Omental fat pad (tissue), 4 donors: ENCODE measurements around the gene TNPO3. TPM values are rescaled to one million over a fixed set of nuclear protein-coding genes. Genes with fewer than 3 reads are reported as not detected.

Source experiments
- ATAC-seq: fragments of 150-250 bp; one replicate; pipeline ENCODE4 v1.9.1; 2016; ENCODE audit warnings: mild to moderate bottlenecking, moderate library complexity; ENCODE audit not compliant: low FRiP score
- DNase-seq: peaks from one replicate; pipeline ENCODE4 v3.0.0-alpha.2; 2019; ENCODE audit warnings: low spot score
- total RNA-seq, 4 donors: library from RNA; depleted of rRNA; stranded (reverse); fragments of >200 nt; gene quantifications; one replicate each; pipeline ENCODE4 v1.1.0, GENCODE V29; 2016
- TF ChIP-seq, protein P1 (sequence below), 3 donors: fragments of 450-650 bp; IDR thresholded peaks; one replicate each; pipeline ENCODE4 v1.5.1; 2016 to 2017; ENCODE audit warnings: antibody characterized with exemption in 3 of 3, mild to moderate bottlenecking in 3 of 3, moderate library complexity in 2 of 3

TNPO3 gene
- total RNA-seq, 4 donors from 2014 or later, result 34.1 to 45.9 (median 41.1) TPM

- TF ChIP-seq, protein P1, sequence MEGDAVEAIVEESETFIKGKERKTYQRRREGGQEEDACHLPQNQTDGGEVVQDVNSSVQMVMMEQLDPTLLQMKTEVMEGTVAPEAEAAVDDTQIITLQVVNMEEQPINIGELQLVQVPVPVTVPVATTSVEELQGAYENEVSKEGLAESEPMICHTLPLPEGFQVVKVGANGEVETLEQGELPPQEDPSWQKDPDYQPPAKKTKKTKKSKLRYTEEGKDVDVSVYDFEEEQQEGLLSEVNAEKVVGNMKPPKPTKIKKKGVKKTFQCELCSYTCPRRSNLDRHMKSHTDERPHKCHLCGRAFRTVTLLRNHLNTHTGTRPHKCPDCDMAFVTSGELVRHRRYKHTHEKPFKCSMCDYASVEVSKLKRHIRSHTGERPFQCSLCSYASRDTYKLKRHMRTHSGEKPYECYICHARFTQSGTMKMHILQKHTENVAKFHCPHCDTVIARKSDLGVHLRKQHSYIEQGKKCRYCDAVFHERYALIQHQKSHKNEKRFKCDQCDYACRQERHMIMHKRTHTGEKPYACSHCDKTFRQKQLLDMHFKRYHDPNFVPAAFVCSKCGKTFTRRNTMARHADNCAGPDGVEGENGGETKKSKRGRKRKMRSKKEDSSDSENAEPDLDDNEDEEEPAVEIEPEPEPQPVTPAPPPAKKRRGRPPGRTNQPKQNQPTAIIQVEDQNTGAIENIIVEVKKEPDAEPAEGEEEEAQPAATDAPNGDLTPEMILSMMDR (IDR thresholded peaks at IDR 0.05), result no peak
- DNase-seq (no peak), ATAC-seq (peak; percentile 14)
Measured at GRCh38 chr7:129014501-129015101, 40.3 kb downstream of the TNPO3 start.

DNA sequence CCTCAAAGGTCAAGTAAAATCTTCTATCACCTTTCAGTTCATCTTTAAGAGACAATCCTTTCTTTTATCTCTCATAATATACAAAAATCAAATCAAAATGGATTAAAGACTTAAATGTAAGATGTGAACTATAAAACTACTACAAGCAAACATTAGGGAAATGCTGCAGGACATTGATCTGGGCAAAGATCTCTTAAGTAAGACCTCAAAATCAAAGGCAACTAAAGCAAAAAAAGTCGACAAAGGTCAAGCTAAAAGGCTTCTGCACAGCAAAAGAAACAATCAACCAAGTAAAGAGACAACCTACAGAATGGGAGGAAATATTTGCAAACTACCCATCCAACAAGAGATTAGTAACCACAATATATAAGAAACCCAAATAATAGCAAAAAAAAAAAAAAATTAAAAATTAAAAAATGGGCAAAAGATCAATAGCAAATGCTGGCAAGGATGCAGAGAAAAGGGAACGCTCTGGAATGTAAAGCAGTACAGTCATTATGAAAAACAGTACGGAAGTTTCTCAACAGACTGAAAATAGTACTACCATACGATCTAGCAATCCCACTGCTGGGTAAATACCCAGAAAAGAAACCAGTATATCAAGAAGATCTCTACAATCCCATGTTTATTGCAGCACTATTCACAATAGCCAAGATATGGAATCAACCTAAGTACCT is 41.7 kb downstream of the TNPO3 start:
- DNase-seq (no peak), ATAC-seq (no peak)
- TF ChIP-seq, protein P1 (IDR thresholded peaks at IDR 0.05), result no peak

- TF ChIP-seq, protein P1 (IDR thresholded peaks at IDR 0.05), result no peak
- DNase-seq (no peak), ATAC-seq (no peak)
Measured at GRCh38 chr7:129012641-129013040, 42.3 kb downstream of the TNPO3 start.

GRCh38 chr7:129010075-129010474 is 44.8 kb downstream of the TNPO3 start:
- DNase-seq (no peak), ATAC-seq (no peak)
- TF ChIP-seq, protein P1 (IDR thresholded peaks at IDR 0.05), result no peak

DNA sequence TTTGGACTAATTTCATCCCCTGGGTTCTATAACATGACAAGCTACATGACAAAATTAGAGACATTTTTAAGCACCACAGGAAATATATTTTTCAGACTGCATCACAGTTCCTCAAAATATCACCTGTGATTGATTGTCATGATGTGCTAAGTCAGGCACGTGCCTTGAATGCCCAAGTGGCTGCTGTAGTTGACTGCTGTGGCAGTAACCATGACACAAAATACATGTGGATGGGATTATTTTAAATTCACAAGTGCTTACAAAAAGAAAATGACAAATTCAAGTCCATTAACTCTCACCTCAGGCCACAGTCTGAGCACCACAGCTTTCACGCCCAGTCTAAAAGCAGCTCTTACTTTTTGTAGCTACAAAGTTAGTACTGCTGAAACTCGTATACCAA is 45.5 kb downstream of the TNPO3 start:
- ATAC-seq (no peak), DNase-seq (no peak)
- TF ChIP-seq, protein P1 (IDR thresholded peaks at IDR 0.05), result no peak

GRCh38 chr7:129008645-129009414 is 46.1 kb downstream of the TNPO3 start:
- no peak for ATAC-seq
- TF ChIP-seq, protein P1 (IDR thresholded peaks at IDR 0.05), result no peak

More at GRCh38 chr7:129008645-129009414, 46.1 kb downstream of the TNPO3 start:
- DNase-seq, result no peak
